Skin of body (tissue), 3 donors: ENCODE results near the gene NPPA. TPM values are rescaled to one million over a fixed set of nuclear protein-coding genes. Genes with fewer than 3 reads are reported as not detected.
"Not testable (repeated sequence)": the region's sequence is repeated elsewhere in the genome, so short reads cannot be mapped to it uniquely, and the experiment has no call there.

Experiments
- DNase-seq: peaks from one replicate; lab custom pipeline; 2025; lab: John Stamatoyannopoulos, UW
- small RNA-seq: library from RNA; depleted of rRNA; stranded (forward); fragments of <200 nt; gene quantifications from one replicate; pipeline ENCODE3, GENCODE V24; 2014; ENCODE audit warnings: low replicate concordance
- total RNA-seq: library from RNA; depleted of rRNA; stranded (reverse); fragments of >200 nt; gene quantifications from one replicate; pipeline ENCODE4 v1.2.3, GENCODE V29; 2014

NPPA gene
- total RNA-seq, 1 donor from 2014 or later: 1.3 TPM

- DNase-seq: no peak
Measured at GRCh38 chr1:11807133-11807532, 40.5 kb downstream of the NPPA start.

- peak; percentile 68 for DNase-seq
Measured at GRCh38 chr1:11806307-11806936, 41.2 kb downstream of the NPPA start.

GRCh38 chr1:11805422-11806306 is 41.9 kb downstream of the NPPA start, which contains the start of the genes CLCN6 and MTHFR:
CLCN6 (plus strand) TSS chr1:11806191; CDS start chr1:11806263, 72 bp downstream.
MTHFR (minus strand) TSS chr1:11805964; CDS start chr1:11803116, 2,848 bp downstream.
- peak; percentile 98 for DNase-seq

GRCh38 chr1:11804666-11805421 is 42.7 kb downstream of the NPPA start:
- peak; percentile 59 for DNase-seq

GRCh38 chr1:11803924-11804665 is 43.5 kb downstream of the NPPA start:
- DNase-seq: not testable (repeated sequence)

- DNase-seq: peak; percentile 91
Measured at GRCh38 chr1:11802973-11803885, 44.4 kb downstream of the NPPA start.

- no peak for DNase-seq
Measured at GRCh38 chr1:11802616-11802972, 45.0 kb downstream of the NPPA start.

- DNase-seq: no peak
Measured at GRCh38 chr1:11800756-11801433, 46.7 kb downstream of the NPPA start.

GRCh38 chr1:11800391-11800755 is 47.2 kb downstream of the NPPA start:
- DNase-seq: no peak

GRCh38 chr1:11799896-11800295 is 47.7 kb downstream of the NPPA start:
- no peak for DNase-seq

- no peak for DNase-seq
Measured at GRCh38 chr1:11799099-11799498, 48.5 kb downstream of the NPPA start.

GRCh38 chr1:11797525-11798216 is 49.9 kb downstream of the NPPA start:
- DNase-seq: no peak

GRCh38 chr1:11796036-11796828 is 51.4 kb downstream of the NPPA start:
- no peak for DNase-seq

Small RNAs within 50 kb of the gene (small RNA-seq; reads per million reads assigned to genes)
- gene RF02156 (not detected), gene RF02157 (not detected), gene RF02158 (not detected)

Other genes with a start within 250 kb of the NPPA start
- gene FBXO2, start 193.4 kb downstream of the NPPA start, total RNA-seq: 0.99 TPM
- 9.3 TPM for gene FBXO44, start 192.9 kb downstream of the NPPA start, total RNA-seq
- 5.1 TPM for gene FBXO6, start 183.6 kb downstream of the NPPA start, total RNA-seq
- gene MAD2L2, start 166.6 kb downstream of the NPPA start, total RNA-seq: 21.6 TPM
- 0.59 TPM for gene DRAXIN, start 156.1 kb downstream of the NPPA start, total RNA-seq
- gene AGTRAP, start 111.6 kb downstream of the NPPA start, total RNA-seq: 15.7 TPM
- 0.69 TPM for gene C1orf167, start 85.6 kb downstream of the NPPA start, total RNA-seq
- 22.5 TPM for gene MTHFR, start 41.8 kb downstream of the NPPA start, total RNA-seq
- 9.4 TPM for gene CLCN6, start 41.6 kb downstream of the NPPA start, total RNA-seq
- not detected for gene NPPB, start 11.2 kb upstream of the NPPA start, total RNA-seq
- gene KIAA2013, start 78.6 kb upstream of the NPPA start, total RNA-seq: 17.6 TPM
- 72.6 TPM for gene PLOD1, start 86.9 kb upstream of the NPPA start, total RNA-seq
- gene MFN2, start 132.7 kb upstream of the NPPA start, total RNA-seq: 30.7 TPM
- 10.7 TPM for gene MIIP, start 171.7 kb upstream of the NPPA start, total RNA-seq
- gene TNFRSF8, start 215.5 kb upstream of the NPPA start, total RNA-seq: 0.10 TPM